HFF-Myc (cell line): Measurements from ENCODE around the gene DGKQ.
A peak's percentile ranks its signal among the peaks of the same experiment; 100 is the strongest.
"Not testable (repeated sequence)": the region's sequence is repeated elsewhere in the genome, so short reads cannot be mapped to it uniquely, and the experiment has no call there.

Experiments
- DNase-seq: peaks from one replicate; pipeline ENCODE4 v3.0.0-alpha.2; 2011; ENCODE audit warnings: low read depth; ENCODE audit errors: extremely low read depth
- H3K4me3 ChIP-seq: replicated peaks from 2 replicates; pipeline ENCODE4 v1.5.1; 2011; ENCODE audit warnings: low read depth, mild to moderate bottlenecking, control low read depth, low read length
- CTCF ChIP-seq: IDR thresholded peaks from 2 replicates; pipeline ENCODE4 v1.5.1; 2012; ENCODE audit warnings: mild to moderate bottlenecking, low read depth, low read length, control low read depth; ENCODE audit errors: missing control alignments

DGKQ gene

GRCh38 chr4:946517-947471 lies 26.6 kb downstream of the DGKQ start:
- no peak for TF ChIP-seq CTCF
- no peak overlapping the region for H3K4me3 ChIP-seq
- DNase-seq = no peak

DNA sequence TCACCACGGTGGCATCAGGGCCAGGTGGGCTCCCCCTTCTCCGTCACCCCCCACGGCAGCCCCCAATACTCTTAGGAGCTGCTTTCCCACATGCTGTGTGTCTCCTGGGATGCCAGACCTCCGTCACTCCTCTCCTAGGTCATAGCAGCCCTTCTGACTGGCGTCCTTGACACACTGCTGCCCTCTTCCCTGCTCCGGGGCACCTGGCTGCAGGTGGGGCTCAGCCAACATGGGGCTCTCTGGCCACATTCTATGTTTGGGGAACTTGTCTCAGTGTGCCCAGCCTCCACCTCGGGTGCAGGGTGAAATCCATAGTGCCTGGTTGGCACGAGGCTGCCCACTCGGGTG lies 27.3 kb downstream of the DGKQ start:
- no peak overlapping the region for H3K4me3 ChIP-seq

DNA sequence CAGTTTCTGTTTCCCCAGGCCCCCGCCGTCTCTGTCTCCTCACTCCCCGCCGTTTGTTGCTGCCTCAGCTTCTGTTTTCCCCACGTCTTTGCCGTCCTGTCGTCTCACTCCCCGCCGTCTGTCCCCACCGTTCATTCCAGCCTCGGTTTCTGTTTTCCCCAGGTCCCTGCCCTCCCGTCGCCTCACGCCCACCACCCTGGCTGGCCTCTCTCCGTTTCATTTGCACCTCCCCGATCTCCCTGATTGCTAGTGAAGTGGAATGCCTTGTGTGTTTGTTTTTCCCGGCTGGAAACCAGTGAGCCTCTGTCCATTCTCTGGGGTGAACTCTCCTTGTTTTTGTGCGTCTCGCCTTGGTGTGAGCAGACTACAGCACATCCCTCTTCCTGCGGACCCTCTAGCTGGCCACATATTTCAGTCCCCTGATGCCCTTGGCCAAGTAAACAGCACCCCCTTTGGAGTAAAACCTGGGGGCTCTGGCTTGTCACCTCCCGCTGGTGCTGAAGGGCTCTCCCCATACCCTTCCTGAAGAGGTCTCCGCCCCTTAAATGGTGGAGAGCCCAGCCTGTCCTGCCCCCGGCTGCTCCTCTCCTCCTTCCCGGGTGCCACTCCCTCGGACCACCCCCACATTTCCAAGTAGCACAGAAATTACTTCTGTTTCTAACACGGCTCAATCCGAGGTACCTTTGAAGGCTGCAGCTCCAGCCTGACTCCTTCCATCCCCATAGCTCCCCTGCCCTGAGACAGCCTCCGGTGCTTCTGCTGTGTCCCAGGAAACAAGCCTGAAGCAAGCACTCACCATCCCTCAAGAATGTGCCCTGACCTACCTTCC lies 27.9 kb downstream of the DGKQ start:
- no peak for DNase-seq
- TF ChIP-seq CTCF = no peak
- H3K4me3 ChIP-seq = no peak overlapping the region

More for the DNA sequence above, 27.3 kb downstream of the DGKQ start:
- no peak for TF ChIP-seq CTCF
- DNase-seq = no peak

GRCh38 chr4:939508-939907 lies 33.9 kb downstream of the DGKQ start:
- H3K4me3 ChIP-seq, DNase-seq: not testable (repeated sequence)

DNA sequence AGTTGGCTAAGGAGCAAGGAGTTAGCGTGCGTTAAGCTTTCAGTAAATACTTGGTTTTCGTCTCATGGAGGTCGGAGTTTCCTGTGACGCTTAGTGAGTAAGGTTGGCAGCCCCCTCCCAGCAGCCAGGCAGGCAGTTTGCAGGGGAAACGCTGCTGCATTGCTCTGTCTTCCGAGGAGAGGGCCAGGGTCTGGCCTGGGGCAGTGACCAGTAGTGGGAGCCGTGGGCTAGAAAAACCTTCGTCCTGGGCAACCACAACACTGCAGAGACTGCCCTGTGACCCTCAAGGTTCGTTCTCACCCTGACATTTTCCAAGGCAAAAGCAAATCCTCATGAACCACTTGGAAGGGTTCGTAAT lies 40.7 kb downstream of the DGKQ start:
- no peak for DNase-seq
- peak overlapping the region; percentile 96 for H3K4me3 ChIP-seq
- no peak for TF ChIP-seq CTCF

- H3K4me3 ChIP-seq = peak within 1 kb of the TSS; percentile 96
- peak; percentile 72 for DNase-seq
- TF ChIP-seq CTCF = no peak
Observed at GRCh38 chr4:931960-932712, 41.2 kb downstream of the DGKQ start, which contains the start of the genes GAK and TMEM175. Gene GAK, minus strand, starts transcription at chr4:932316. Its CDS starts 129 bp downstream, at chr4:932187. Gene TMEM175, plus strand, starts transcription at chr4:932460. Its CDS starts 15,280 bp downstream, at chr4:947740.
